ENCODE results near the gene USP10.

The USP10 gene

DNA sequence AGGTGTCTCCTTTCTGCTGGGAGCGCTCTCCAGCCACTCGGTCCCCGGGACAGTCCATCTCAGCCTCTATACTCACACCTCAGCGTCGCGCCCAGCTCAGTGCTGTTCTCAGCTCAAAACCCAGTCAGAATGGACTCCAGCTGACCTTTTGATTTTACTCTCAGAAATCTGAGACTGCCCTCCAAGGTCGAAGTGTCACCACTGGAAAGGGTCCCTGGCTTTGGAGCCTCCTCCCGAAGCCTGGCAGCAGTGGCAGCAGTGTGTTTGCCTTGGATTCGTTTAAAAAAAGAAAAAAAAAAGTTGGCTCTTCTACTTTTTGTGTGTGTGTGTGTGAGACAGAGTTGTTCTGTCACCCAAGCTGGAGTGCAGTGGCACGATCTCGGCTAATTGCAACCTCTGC, 41.1 kb upstream of the USP10 start:
- TF ChIP-seq, protein P1, sequence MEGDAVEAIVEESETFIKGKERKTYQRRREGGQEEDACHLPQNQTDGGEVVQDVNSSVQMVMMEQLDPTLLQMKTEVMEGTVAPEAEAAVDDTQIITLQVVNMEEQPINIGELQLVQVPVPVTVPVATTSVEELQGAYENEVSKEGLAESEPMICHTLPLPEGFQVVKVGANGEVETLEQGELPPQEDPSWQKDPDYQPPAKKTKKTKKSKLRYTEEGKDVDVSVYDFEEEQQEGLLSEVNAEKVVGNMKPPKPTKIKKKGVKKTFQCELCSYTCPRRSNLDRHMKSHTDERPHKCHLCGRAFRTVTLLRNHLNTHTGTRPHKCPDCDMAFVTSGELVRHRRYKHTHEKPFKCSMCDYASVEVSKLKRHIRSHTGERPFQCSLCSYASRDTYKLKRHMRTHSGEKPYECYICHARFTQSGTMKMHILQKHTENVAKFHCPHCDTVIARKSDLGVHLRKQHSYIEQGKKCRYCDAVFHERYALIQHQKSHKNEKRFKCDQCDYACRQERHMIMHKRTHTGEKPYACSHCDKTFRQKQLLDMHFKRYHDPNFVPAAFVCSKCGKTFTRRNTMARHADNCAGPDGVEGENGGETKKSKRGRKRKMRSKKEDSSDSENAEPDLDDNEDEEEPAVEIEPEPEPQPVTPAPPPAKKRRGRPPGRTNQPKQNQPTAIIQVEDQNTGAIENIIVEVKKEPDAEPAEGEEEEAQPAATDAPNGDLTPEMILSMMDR (conservative IDR thresholded peaks at IDR 0.05) = no peak
- H3K27ac ChIP-seq = no peak overlapping the region

DNA sequence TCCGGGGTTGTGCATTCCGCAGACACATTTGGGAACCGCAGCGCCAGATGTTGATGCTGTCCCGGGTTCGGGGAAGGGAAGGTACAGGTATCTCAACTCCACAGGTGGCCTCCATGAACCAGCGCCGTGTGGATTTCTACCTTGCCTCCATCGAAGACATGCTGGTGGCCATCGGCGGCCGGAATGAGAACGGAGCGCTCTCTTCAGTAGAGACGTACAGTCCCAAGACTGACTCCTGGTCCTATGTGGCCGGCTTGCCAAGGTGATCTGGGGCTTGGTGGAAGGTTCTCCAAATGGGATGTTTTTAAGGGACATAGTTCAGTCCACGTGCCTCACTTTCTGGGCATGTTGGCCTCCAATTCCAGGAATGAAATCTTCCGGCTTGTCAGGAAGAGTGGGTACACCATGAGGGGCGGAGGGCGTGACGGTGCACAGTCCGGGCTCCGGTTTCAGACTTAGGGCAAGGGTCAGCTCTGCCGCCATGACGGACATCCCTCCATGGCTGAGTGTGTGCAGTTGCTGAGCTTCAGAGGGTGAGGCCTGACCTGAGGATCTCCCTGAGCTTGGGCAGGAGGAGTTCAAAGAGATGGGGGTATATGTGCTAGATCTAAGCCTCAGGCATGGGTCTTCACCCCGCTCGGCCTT, 40.0 kb upstream of the USP10 start:
- no peak overlapping the region for H3K27ac ChIP-seq
- TF ChIP-seq, protein P1 (conservative IDR thresholded peaks at IDR 0.05) = no peak

DNA sequence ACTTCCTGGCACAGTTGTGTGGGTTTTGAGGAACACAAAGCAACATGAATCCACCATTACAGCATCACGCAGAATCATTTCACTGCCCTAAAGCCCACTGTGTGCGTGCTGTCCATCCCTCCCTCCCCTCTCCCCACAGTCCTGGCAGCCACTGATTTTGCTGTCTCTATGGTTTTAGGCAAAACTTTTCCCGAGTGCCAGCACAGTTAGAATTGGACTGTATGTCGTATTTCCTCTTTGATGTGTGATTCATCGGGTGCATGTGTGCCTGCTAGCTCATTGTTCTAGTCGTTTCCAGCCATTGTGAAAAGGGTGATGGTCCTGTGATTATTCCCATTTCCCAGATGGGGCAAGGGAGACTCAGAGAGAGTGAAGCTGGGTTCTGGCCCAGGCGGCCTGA, 38.8 kb upstream of the USP10 start:
- H3K27ac ChIP-seq = no peak overlapping the region
- TF ChIP-seq, protein P1 (conservative IDR thresholded peaks at IDR 0.05) = no peak

DNA sequence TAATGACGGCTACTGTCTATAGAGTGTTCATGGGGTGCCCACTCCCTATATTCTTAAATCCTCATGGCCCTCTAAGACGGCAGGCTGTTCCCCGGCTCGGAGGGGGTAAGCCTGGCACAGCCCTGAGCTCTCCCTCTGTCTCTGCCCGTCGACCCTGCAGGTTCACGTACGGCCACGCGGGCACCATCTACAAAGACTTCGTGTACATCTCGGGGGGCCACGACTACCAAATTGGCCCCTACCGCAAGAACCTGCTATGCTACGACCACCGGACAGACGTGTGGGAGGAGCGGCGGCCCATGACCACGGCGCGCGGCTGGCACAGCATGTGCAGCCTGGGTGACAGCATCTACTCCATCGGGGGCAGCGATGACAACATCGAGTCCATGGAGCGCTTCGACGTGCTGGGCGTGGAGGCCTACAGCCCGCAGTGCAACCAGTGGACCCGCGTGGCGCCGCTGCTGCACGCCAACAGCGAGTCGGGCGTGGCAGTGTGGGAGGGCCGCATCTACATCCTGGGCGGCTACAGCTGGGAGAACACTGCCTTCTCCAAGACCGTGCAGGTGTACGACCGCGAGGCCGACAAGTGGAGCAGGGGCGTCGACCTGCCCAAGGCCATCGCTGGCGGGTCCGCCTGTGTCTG, 38.3 kb upstream of the USP10 start:
- H3K27ac ChIP-seq = no peak overlapping the region
- TF ChIP-seq, protein P1 (conservative IDR thresholded peaks at IDR 0.05) = no peak

DNA sequence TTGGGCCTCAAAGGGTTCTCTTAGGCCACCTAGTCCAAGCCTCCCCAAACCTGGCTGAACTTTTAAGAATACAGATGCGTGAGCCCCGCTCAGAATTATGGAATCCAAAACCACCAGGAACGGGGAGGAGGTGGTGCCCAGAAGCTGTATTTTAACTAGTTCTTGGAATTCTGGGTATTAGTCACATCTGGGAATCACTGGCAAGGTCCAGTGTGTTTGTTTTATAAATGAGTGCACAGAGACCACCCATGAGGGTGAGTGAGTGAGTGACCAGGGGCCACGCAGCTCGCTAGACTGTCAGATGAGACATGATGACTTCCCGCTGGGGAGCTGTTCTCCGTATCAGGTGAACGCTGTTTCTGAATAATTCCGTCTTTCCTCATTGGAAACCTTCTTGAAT, 37.3 kb upstream of the USP10 start:
- H3K27ac ChIP-seq = no peak overlapping the region
- TF ChIP-seq, protein P1 (conservative IDR thresholded peaks at IDR 0.05) = no peak

DNA sequence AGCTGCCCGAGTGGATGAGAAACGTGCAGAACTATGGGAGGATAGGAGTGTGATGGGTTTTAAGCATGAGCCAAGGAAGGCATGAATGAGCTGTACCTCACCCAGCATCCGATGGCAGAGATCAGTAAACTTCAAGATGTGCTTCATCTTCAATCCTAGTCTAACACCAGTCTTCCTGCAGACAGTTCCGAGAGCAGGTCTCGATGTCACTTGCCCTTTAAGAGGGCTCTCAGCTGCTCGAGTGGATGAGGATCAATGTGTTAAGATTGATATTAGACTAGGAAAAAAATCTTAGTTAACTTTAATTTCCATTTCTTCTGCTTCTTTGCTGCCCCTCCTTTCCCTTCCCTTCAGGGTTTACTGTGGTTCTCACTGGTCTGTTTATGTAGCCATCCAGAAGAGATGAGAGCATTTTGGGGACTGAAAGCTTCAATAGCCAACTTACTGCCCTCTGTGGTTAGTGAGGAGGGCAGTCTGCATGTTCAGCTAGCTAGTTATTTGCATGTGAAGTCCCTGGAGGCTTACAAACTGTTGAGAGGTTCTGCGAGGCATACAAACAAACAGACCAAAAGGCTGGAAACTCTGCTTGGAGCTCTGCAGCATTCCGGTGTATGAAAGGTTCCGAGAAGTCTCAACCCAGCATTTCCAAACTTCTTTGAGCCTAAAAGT, 36.2 kb upstream of the USP10 start:
- TF ChIP-seq, protein P1 (conservative IDR thresholded peaks at IDR 0.05) = no peak
- no peak overlapping the region for H3K27ac ChIP-seq

DNA sequence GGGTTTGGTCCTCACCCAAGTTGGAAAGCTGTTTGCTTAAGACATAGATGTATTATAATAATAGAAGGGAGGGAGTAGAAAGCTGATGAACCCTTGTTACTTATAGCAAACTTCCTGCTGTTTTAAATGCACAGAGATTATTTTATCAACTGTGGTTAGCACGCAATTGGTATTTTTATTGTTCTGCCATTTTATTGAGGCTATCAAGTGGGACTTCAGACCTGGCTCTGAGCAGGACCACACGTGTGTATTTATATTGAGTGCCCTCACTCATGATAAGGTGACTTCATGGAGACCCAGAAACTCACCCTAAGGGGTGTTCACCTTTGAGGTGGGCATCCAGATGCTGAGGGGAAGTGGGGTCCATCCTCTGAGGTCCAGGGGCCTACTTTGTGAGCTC, 34.4 kb upstream of the USP10 start:
- H3K27ac ChIP-seq = no peak overlapping the region
- TF ChIP-seq, protein P1 (conservative IDR thresholded peaks at IDR 0.05) = no peak
